ENCODE data around the gene C22orf23. TPM values are rescaled to one million over a fixed set of nuclear protein-coding genes. Genes with fewer than 3 reads are reported as not detected.

The C22orf23 gene
- total RNA-seq, 1 experiment from 2014 or later, result 0.47 TPM

- TF ChIP-seq SRF (IDR thresholded peaks at IDR 0.05; ENCODE audit: low read depth), result no peak
- TF ChIP-seq EZH2phosphoT487 (IDR thresholded peaks at IDR 0.05; ENCODE audit: borderline replicate concordance), result no peak
- TF ChIP-seq, protein P1, sequence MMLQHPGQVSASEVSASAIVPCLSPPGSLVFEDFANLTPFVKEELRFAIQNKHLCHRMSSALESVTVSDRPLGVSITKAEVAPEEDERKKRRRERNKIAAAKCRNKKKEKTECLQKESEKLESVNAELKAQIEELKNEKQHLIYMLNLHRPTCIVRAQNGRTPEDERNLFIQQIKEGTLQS (IDR thresholded peaks at IDR 0.05), result no peak
- TF ChIP-seq EZH2 (IDR thresholded peaks at IDR 0.05), result no peak
- no peak for TF ChIP-seq REST (IDR thresholded peaks at IDR 0.05; ENCODE audit: low read depth)
- TF ChIP-seq SIN3A (IDR thresholded peaks at IDR 0.05; ENCODE audit: low read depth), result no peak
- CTCF ChIA-PET, result interaction anchor here (2.2 kb wide), 1 partner anchor 70 kb away, joined by 6 read pairs; no protein-coding TSS in a partner anchor
- ATAC-seq, result 0 out of 2 replicates have a peak, but pooled peaks have one; percentile 6
Measured at GRCh38 chr22:37932821-37933578, 20.4 kb downstream of the C22orf23 start.

More at GRCh38 chr22:37932821-37933578, 20.4 kb downstream of the C22orf23 start:
- no peaks in the 10 kb centered on the region for H3K79me2 ChIP-seq (ENCODE audit: insufficient read depth, low read length)
- POLR2A ChIA-PET, result no interaction called here
- peaks cover 8 to 17% of the 10 kb centered on the region in 2 experiments; a peak in 3 of 4 replicates for H3K36me3 ChIP-seq (ENCODE audit: control insufficient read depth in 1 of 2, insufficient read depth in 2 of 2, low read length in 2 of 2)
- H3K27ac ChIP-seq (ENCODE audit: low read depth, low read length), result peak overlapping the region; percentile 78
- H3K9me2 ChIP-seq (ENCODE audit: insufficient read depth), result no peaks in the 10 kb centered on the region
- peak overlapping the region; percentile 71 for H3K4me2 ChIP-seq (ENCODE audit: low read length)
- H3K27me3 ChIP-seq (ENCODE audit: insufficient read depth, low read length), result no peaks in the 10 kb centered on the region
- H3K9me3 ChIP-seq (ENCODE audit: control insufficient read depth in 1 of 2, insufficient read depth in 1 of 2, low read depth in 1 of 2, low read length in 2 of 2), result no peaks in the 10 kb centered on the region
- H2AFZ ChIP-seq (ENCODE audit: low read depth, low read length, poor library complexity, severe bottlenecking), result no peak overlapping the region
- no peak for DNase-seq (ENCODE audit: low read depth, low spot score)
- BruUV-seq (replicated peaks), result no TSS peak
- H3K9ac ChIP-seq (ENCODE audit: low read length), result peak overlapping the region; percentile 19; the same call in 1 of the 2 replicates
- no peak overlapping the region for H3K4me3 ChIP-seq (replicated peaks in 1 of 2; ENCODE audit: low read depth in 1 of 2, low read length in 2 of 2)
- RAD21 ChIA-PET (ENCODE audit: low non-redundant PET in 1 of 2, low total read pairs in 2 of 2, uncharacterized antibody in 2 of 2, unreplicated experiment in 2 of 2), result no interaction called here
- no peaks in the 10 kb centered on the region for H4K20me1 ChIP-seq (ENCODE audit: insufficient read depth)
- H3K4me1 ChIP-seq (ENCODE audit: control insufficient read depth in 1 of 2, insufficient read depth in 2 of 2, low read length in 2 of 2), result peaks cover 13 to 18% of the 10 kb centered on the region in 2 experiments
- intact Hi-C loops (cut with micrococcal nuclease), result loop anchor here (10.0 kb wide), 1 partner anchor 48 kb away; no protein-coding TSS in a partner anchor
